SJSA1 (cell line): ENCODE data around the gene PROSER2. TPM values are rescaled to one million over a fixed set of nuclear protein-coding genes. Genes with fewer than 3 reads are reported as not detected.

ENCODE experiments used
- DNase-seq, 2 experiments: peaks; one replicate each; pipeline ENCODE4 v3.0.0-alpha.2; 2015 to 2020; ENCODE audit warnings: low spot score in 2 of 2, low read depth in 1 of 2
- H3K27ac ChIP-seq: fragments of 250-450 bp; sonication (Bioruptor Pico); 2 replicates; pipeline ENCODE4 v1.5.1; 2020; ENCODE audit warnings: mild to moderate bottlenecking, moderate library complexity
- H3K27me3 ChIP-seq: fragments of 250-450 bp; sonication (Bioruptor Pico); replicated peaks from 2 replicates; pipeline ENCODE4 v1.5.1; 2020; ENCODE audit warnings: mild to moderate bottlenecking, moderate library complexity
- H3K36me3 ChIP-seq: fragments of 250-450 bp; sonication (Bioruptor Pico); 2 replicates; pipeline ENCODE4 v1.5.1; 2020; ENCODE audit warnings: mild to moderate bottlenecking
- H3K4me1 ChIP-seq: fragments of 250-450 bp; sonication (Bioruptor Pico); replicated peaks from 2 replicates; pipeline ENCODE4 v1.6.1; 2021; ENCODE audit warnings: mild to moderate bottlenecking
- H3K4me3 ChIP-seq: fragments of 250-450 bp; sonication (Bioruptor Pico); 2 replicates; pipeline ENCODE4 v1.5.1; 2020; ENCODE audit warnings: mild to moderate bottlenecking
- H3K9me3 ChIP-seq: fragments of 250-450 bp; sonication (Bioruptor Pico); replicated peaks from 2 replicates; pipeline ENCODE4 v1.5.1; 2020; ENCODE audit warnings: mild to moderate bottlenecking
- total RNA-seq: library from RNA; depleted of rRNA; stranded (reverse); fragments of >200 nt; shearing (Covaris generic); gene quantifications from 2 replicates; pipeline ENCODE4 v1.2.3, GENCODE V29; 2014; rRNA removed

PROSER2 gene
- 3.0 and 7.5 TPM in 2 replicates for total RNA-seq

- peaks cover 23% of the 10 kb centered on the region for H3K4me1 ChIP-seq
- peak in 1 of 2 experiments; percentile 43 for DNase-seq
- H3K36me3 ChIP-seq, result peaks cover 3% of the 10 kb centered on the region; the same call in 1 of the 2 replicates
- H3K9me3 ChIP-seq, result peaks cover 5% of the 10 kb centered on the region; the same call in 1 of the 2 replicates
- peak within 1 kb of the TSS; percentile 76 for H3K4me3 ChIP-seq
- peaks cover 21% of the 10 kb centered on the region for H3K27me3 ChIP-seq
- H3K27ac ChIP-seq, result peak within 1 kb of the TSS; percentile 22
These were observed at the start of gene PROSER2 for GRCh38 chr10:11823122-11823988. Gene PROSER2, plus strand, starts transcription at chr10:11823356. Its CDS starts 28,722 bp downstream, at chr10:11852078.

GRCh38 chr10:11773761-11774441, 49.3 kb upstream of the PROSER2 start:
- no peak for DNase-seq
- no peaks in the 10 kb centered on the region for H3K36me3 ChIP-seq
- H3K27ac ChIP-seq, result no peak overlapping the region
- 0 out of 2 replicates have a peak, but pooled peaks cover 3% of the 10 kb centered on the region for H3K4me1 ChIP-seq
- no peaks in the 10 kb centered on the region for H3K9me3 ChIP-seq
- H3K4me3 ChIP-seq, result no peak overlapping the region
- H3K27me3 ChIP-seq, result peaks cover 23% of the 10 kb centered on the region

- DNase-seq, result no peak
- Histone ChIP-seq H3K27ac (no peak overlapping the region), H3K27me3 (peaks cover 23% of the 10 kb centered on the region), H3K36me3 (no peaks in the 10 kb centered on the region), H3K4me1 (0 out of 2 replicates have a peak, but pooled peaks cover under 1% of the 10 kb centered on the region), H3K9me3 (no peaks in the 10 kb centered on the region), H3K4me3 (no peak overlapping the region)
These were observed 47.7 kb upstream of the PROSER2 start for GRCh38 chr10:11775412-11775811.

- no peak for DNase-seq
- Histone ChIP-seq H3K9me3 (no peaks in the 10 kb centered on the region), H3K4me1 (no peaks in the 10 kb centered on the region), H3K27me3 (peaks cover 23% of the 10 kb centered on the region), H3K4me3 (no peak overlapping the region), H3K36me3 (no peaks in the 10 kb centered on the region), H3K27ac (no peak overlapping the region)
These were observed 47.1 kb upstream of the PROSER2 start for GRCh38 chr10:11776080-11776479.

- Histone ChIP-seq H3K36me3 (no peaks in the 10 kb centered on the region), H3K9me3 (no peaks in the 10 kb centered on the region), H3K27me3 (peaks cover 4% of the 10 kb centered on the region), H3K4me3 (no peak overlapping the region), H3K4me1 (no peaks in the 10 kb centered on the region), H3K27ac (no peak overlapping the region)
- no peak for DNase-seq
These were observed 42.0 kb upstream of the PROSER2 start for GRCh38 chr10:11781114-11781513.

GRCh38 chr10:11782793-11783557, 40.2 kb upstream of the PROSER2 start:
- peak in 1 of 2 experiments; percentile 33 for DNase-seq
- H3K27ac ChIP-seq, result no peak overlapping the region

GRCh38 chr10:11783558-11783865, 39.6 kb upstream of the PROSER2 start:
- no peak for DNase-seq
- H3K36me3 ChIP-seq, result no peaks in the 10 kb centered on the region
- no peak overlapping the region for H3K4me3 ChIP-seq
- H3K27ac ChIP-seq, result no peak overlapping the region
- H3K27me3 ChIP-seq, result no peaks in the 10 kb centered on the region
- H3K9me3 ChIP-seq, result no peaks in the 10 kb centered on the region
- no peaks in the 10 kb centered on the region for H3K4me1 ChIP-seq

More at GRCh38 chr10:11782793-11783557, 40.2 kb upstream of the PROSER2 start:
- H3K9me3 ChIP-seq, result no peaks in the 10 kb centered on the region
- no peaks in the 10 kb centered on the region for H3K4me1 ChIP-seq
- no peaks in the 10 kb centered on the region for H3K27me3 ChIP-seq
- H3K36me3 ChIP-seq, result no peaks in the 10 kb centered on the region
- no peak overlapping the region for H3K4me3 ChIP-seq

GRCh38 chr10:11787374-11787773, 35.8 kb upstream of the PROSER2 start:
- no peaks in the 10 kb centered on the region for H3K9me3 ChIP-seq
- no peaks in the 10 kb centered on the region for H3K36me3 ChIP-seq
- DNase-seq, result no peak
- H3K4me1 ChIP-seq, result no peaks in the 10 kb centered on the region
- no peak overlapping the region for H3K27ac ChIP-seq
- no peaks in the 10 kb centered on the region for H3K27me3 ChIP-seq
- H3K4me3 ChIP-seq, result no peak overlapping the region

GRCh38 chr10:11787846-11788245, 35.3 kb upstream of the PROSER2 start:
- no peak for DNase-seq
- Histone ChIP-seq H3K4me1 (no peaks in the 10 kb centered on the region), H3K27me3 (no peaks in the 10 kb centered on the region), H3K36me3 (no peaks in the 10 kb centered on the region), H3K9me3 (no peaks in the 10 kb centered on the region), H3K4me3 (no peak overlapping the region), H3K27ac (no peak overlapping the region)

GRCh38 chr10:11789306-11789705, 33.9 kb upstream of the PROSER2 start:
- no peak for DNase-seq
- peaks cover 8% of the 10 kb centered on the region for H3K4me1 ChIP-seq
- no peaks in the 10 kb centered on the region for H3K36me3 ChIP-seq
- no peak overlapping the region for H3K27ac ChIP-seq
- H3K4me3 ChIP-seq, result no peak overlapping the region
- H3K27me3 ChIP-seq, result no peaks in the 10 kb centered on the region
- no peaks in the 10 kb centered on the region for H3K9me3 ChIP-seq

GRCh38 chr10:11789956-11790355, 33.2 kb upstream of the PROSER2 start:
- Histone ChIP-seq H3K36me3 (no peaks in the 10 kb centered on the region), H3K4me1 (peaks cover 10% of the 10 kb centered on the region), H3K9me3 (no peaks in the 10 kb centered on the region), H3K27ac (no peak overlapping the region), H3K27me3 (no peaks in the 10 kb centered on the region), H3K4me3 (no peak overlapping the region)
- DNase-seq, result no peak

GRCh38 chr10:11793762-11794479, 29.2 kb upstream of the PROSER2 start:
- H3K4me3 ChIP-seq, result no peak overlapping the region
- no peaks in the 10 kb centered on the region for H3K9me3 ChIP-seq
- H3K27me3 ChIP-seq, result no peaks in the 10 kb centered on the region
- peaks cover 10% of the 10 kb centered on the region for H3K4me1 ChIP-seq
- peak overlapping the region; percentile 35 for H3K27ac ChIP-seq
- DNase-seq, result peak; percentile 55 to 80
- no peaks in the 10 kb centered on the region for H3K36me3 ChIP-seq

- H3K4me3 ChIP-seq, result no peak overlapping the region
- H3K9me3 ChIP-seq, result no peaks in the 10 kb centered on the region
- H3K27me3 ChIP-seq, result no peaks in the 10 kb centered on the region
- peaks cover 10% of the 10 kb centered on the region for H3K4me1 ChIP-seq
- peak overlapping the region; percentile 35 for H3K27ac ChIP-seq
- DNase-seq, result no peak
- H3K36me3 ChIP-seq, result no peaks in the 10 kb centered on the region
These were observed 28.6 kb upstream of the PROSER2 start for GRCh38 chr10:11794566-11794965.
